Body of pancreas (tissue), 4 donors: ENCODE results near the gene RANBP3. TPM values are rescaled to one million over a fixed set of nuclear protein-coding genes. Genes with fewer than 3 reads are reported as not detected.

Experiments
- ATAC-seq: fragments of 150-250 bp; one replicate; pipeline ENCODE4 v1.9.1; 2016
- DNase-seq, 4 donors: peaks; one replicate each; pipeline ENCODE4 v3.0.0-alpha.2; 2019
- H3K27ac ChIP-seq, 4 donors: fragments of 200-600 bp; sonication (generic); 1 replicate in 3 of 4; 2 replicates in 1 of 4; pipeline versions ENCODE4 v1.5.1 to v1.6.1; 2016 to 2019; ENCODE audit warnings: mild to moderate bottlenecking in 1 of 4, mixed read lengths in 1 of 4, moderate library complexity in 1 of 4
- H3K27me3 ChIP-seq, 2 donors: fragments of 200-600 bp; sonication (generic); one replicate each; pipeline ENCODE4 v1.6.0; 2016; ENCODE audit warnings: mild to moderate bottlenecking in 1 of 2
- H3K36me3 ChIP-seq, 2 donors: fragments of 200-600 bp; sonication (generic); replicated peaks in 1 of 2; 2 replicates each; pipeline ENCODE4 v1.5.1; 2016; ENCODE audit warnings: low read depth in 2 of 2; ENCODE audit not compliant: insufficient read depth in 1 of 2
- H3K4me1 ChIP-seq: fragments of 200-600 bp; sonication (generic); one replicate; pipeline ENCODE4 v1.6.0; 2016
- H3K4me3 ChIP-seq, 2 donors: fragments of 200-600 bp; sonication (generic); 1 replicate in 1 of 2; 2 replicates in 1 of 2; pipeline ENCODE4 v1.5.1; 2016 to 2019
- H3K9me3 ChIP-seq, 3 donors: fragments of 200-600 bp; sonication (generic); 1 replicate in 2 of 3; 2 replicates in 1 of 3; pipeline ENCODE4 v1.5.1; 2016
- POLR2A ChIP-seq, 3 donors: fragments of 450-650 bp; IDR thresholded peaks; one replicate each; pipeline ENCODE4 v1.6.1; 2016; ENCODE audit warnings: antibody characterized with exemption in 3 of 3, mild to moderate bottlenecking in 2 of 3
- WGBS, 2 donors: methylation state at CpG; one replicate each; pipeline ENCODE4 v1.1.5; 2017; 5-methylcytosine and 5-hydroxymethylcytosine counted together
- intact Hi-C: fragments of 100-400 bp; cut with DNase I; formaldehyde crosslinking; loops from one replicate; pipeline ENCODE4 v1.15.1; 2023
- total RNA-seq, 2 donors: library from RNA; depleted of rRNA; stranded (reverse); fragments of >200 nt; gene quantifications; one replicate each; pipeline ENCODE4 v1.1.0, GENCODE V29; 2016
- TF ChIP-seq, protein P1 (sequence below), 7 experiments: fragments of 450-650 bp in 4 of 7; fragments of 200-600 bp in 3 of 7; sonication (generic) in 3 of 7; IDR thresholded peaks; one replicate each; pipeline ENCODE4 v1.5.1; 2016 to 2019; ENCODE audit warnings: antibody characterized with exemption in 7 of 7

Gene RANBP3
- total RNA-seq, 2 donors from 2014 or later: 62.0 to 90.0 TPM

DNA sequence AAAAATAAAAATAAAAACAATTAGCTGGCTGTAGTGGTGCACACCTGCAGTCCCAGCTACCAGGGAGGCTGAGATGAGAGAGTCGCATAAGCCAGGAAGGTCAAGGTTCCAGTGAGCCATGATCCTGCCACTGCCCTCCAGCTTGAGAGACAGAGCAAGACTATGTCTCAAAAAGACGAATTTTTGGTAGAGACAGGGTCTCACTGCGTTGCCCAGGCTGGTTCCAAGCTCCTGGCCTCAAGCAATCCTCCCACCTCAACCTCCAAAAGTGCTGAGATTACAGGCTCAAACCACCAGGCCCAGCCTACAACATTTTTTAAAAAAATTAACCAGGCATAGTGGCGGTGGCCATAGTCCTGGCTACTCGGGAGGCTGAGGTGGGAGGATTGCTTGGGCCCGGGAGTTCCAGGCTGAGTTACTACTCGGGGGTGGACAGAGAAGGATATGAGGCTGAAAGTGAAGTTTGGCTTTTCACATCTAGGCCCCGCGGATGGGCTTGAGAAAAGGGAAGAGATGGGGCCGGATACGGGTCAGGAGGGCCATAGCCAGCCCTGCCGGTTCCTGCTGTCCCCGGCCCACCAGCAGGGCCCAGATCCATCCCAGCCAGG is 84.5 kb downstream of the RANBP3 start:
- intact Hi-C loops: loop anchor here (5.0 kb wide), 1 partner anchor 86 kb away; the partner anchor contains the start of gene NRTN
- 67 to 70% methylated on average over 11 to 13 of the region's 13 CpGs for WGBS, 2 donors
- Histone ChIP-seq H3K4me3 (no peak overlapping the region), H3K4me1 (peaks cover 4% of the 10 kb centered on the region), H3K27me3 (no peaks in the 10 kb centered on the region), H3K27ac (no peak overlapping the region), H3K36me3 (peaks cover 5 to 7% of the 10 kb centered on the region in 2 donors), H3K9me3 (no peaks in the 10 kb centered on the region)
- TF ChIP-seq, protein P1, sequence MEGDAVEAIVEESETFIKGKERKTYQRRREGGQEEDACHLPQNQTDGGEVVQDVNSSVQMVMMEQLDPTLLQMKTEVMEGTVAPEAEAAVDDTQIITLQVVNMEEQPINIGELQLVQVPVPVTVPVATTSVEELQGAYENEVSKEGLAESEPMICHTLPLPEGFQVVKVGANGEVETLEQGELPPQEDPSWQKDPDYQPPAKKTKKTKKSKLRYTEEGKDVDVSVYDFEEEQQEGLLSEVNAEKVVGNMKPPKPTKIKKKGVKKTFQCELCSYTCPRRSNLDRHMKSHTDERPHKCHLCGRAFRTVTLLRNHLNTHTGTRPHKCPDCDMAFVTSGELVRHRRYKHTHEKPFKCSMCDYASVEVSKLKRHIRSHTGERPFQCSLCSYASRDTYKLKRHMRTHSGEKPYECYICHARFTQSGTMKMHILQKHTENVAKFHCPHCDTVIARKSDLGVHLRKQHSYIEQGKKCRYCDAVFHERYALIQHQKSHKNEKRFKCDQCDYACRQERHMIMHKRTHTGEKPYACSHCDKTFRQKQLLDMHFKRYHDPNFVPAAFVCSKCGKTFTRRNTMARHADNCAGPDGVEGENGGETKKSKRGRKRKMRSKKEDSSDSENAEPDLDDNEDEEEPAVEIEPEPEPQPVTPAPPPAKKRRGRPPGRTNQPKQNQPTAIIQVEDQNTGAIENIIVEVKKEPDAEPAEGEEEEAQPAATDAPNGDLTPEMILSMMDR (IDR thresholded peaks at IDR 0.05): no peak
- TF ChIP-seq POLR2A (IDR thresholded peaks at IDR 0.05): no peak
- no peak for DNase-seq
- ATAC-seq: no peak

DNA sequence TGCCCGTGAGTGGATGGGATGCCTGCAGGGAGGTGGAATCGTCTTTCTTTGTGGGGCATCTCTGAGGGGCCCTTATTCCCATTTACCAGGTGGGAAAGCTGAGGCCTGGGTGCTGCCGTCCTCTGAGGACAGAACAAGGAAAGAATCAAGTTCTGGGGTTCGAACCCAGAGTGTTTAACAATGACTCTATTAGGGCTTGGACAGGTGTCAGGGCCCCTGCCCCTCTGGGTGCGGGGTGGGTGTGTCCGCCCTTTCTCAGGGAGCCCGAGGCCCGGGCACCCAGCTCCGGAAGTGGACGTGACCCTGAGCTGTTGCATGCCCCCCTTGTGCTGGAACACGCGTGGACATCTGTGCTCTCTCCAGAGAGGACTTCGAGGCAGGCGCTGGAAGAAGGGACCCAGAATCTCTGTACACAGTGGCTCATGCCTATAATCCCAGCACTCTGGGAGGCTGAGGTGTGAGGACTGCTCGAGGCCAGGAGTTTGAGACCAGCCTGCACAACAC is 85.1 kb downstream of the RANBP3 start:
- H3K4me3 ChIP-seq: no peak overlapping the region
- H3K27ac ChIP-seq: no peak overlapping the region
- DNase-seq (no peak), ATAC-seq (no peak)
- H3K27me3 ChIP-seq: no peaks in the 10 kb centered on the region
- TF ChIP-seq, protein P1 (IDR thresholded peaks at IDR 0.05): no peak
- no peak for TF ChIP-seq POLR2A (IDR thresholded peaks at IDR 0.05)
- H3K4me1 ChIP-seq: peaks cover 4% of the 10 kb centered on the region
- WGBS, 2 donors: 45 to 67% methylated on average over 3 to 15 of the region's 15 CpGs
- peaks cover 5 to 7% of the 10 kb centered on the region in 2 donors for H3K36me3 ChIP-seq
- no peaks in the 10 kb centered on the region for H3K9me3 ChIP-seq
- intact Hi-C loops: loop anchor here (5.0 kb wide), 1 partner anchor 86 kb away; the partner anchor contains the start of gene NRTN

DNA sequence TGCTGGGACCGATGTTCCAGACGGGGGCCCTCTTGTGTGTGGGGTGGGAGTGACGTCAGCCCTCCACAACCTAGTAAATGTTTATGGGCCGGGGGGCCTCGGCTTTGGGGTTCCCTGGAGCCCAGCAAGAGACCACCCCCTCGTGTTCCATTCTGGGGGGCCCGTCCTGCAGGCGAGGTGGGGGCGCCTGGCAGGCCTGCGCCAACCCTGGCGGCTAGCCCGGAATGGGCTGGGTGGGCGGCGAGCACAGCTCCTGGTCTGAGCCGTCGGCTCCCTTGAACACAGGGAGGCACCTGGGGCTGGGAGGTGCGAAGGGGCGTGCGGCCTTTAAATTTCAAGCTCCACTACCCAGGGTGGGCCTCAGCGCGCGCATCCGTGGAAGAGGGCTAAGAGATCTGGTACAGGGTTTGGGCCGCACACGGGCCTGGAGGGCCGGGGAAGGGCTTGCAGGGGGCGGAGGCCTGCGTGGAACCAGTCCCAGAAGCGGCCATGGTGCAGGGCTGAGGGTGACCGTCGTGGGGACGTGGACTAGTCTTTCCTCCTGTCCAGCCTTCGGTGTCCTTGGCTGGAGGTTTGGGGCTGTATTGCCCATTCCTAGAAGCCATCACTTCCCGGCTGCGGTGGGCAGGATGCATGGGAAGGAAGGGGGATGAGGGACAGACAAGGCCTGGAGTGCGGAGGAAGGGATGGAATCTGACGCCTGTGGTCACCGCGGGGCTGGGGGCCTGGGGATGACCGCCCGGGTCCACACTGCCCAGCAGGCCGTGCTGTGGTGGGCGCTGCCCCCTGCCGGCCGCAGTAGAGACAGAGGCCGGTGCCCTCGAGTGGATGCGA is 85.8 kb downstream of the RANBP3 start:
- DNase-seq (peak; percentile 45 to 62 (median 50)), ATAC-seq (peak; percentile 67)
- 0 to 7% methylated on average over 1 to 48 of the region's 48 CpGs for WGBS, 2 donors
- H3K4me1 ChIP-seq: peaks cover 4% of the 10 kb centered on the region
- H3K27ac ChIP-seq: no peak overlapping the region
- peaks cover 5 to 7% of the 10 kb centered on the region in 2 donors for H3K36me3 ChIP-seq
- intact Hi-C loops: loop anchor here (5.0 kb wide), 1 partner anchor 85 kb away; the partner anchor contains the start of gene NRTN
- TF ChIP-seq, protein P1 (IDR thresholded peaks at IDR 0.05): peak; percentile 47 to 74 (median 62)
- TF ChIP-seq POLR2A (IDR thresholded peaks at IDR 0.05): peak in 1 of 3 donors; percentile 20
- no peaks in the 10 kb centered on the region for H3K9me3 ChIP-seq
- H3K27me3 ChIP-seq: no peaks in the 10 kb centered on the region
- no peak overlapping the region for H3K4me3 ChIP-seq

DNA sequence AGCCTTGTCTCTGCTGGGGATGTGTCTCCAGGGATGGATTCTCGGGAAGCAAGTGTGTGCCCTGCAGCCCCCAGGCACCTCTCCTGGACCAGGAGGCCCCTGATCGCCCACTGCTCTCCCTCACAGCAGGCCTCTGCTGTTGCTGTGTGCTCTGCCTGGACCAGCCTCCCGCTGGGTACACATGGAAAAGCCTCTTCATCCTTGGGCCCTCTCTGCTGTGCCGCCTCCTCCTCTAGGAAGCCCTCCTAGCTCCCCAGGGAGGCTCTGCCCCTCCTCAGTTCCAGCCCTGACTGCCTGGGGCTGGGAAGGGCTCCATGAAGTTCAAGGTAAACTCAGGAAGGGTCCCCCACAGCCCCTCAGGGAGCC is 86.4 kb downstream of the RANBP3 start:
- TF ChIP-seq, protein P1 (IDR thresholded peaks at IDR 0.05): no peak
- no peak for TF ChIP-seq POLR2A (IDR thresholded peaks at IDR 0.05)
- H3K4me3 ChIP-seq: no peak overlapping the region
- H3K4me1 ChIP-seq: peaks cover 4% of the 10 kb centered on the region
- H3K9me3 ChIP-seq: no peaks in the 10 kb centered on the region
- H3K27ac ChIP-seq: no peak overlapping the region
- DNase-seq: no peak
- H3K36me3 ChIP-seq: peaks cover 4 to 5% of the 10 kb centered on the region in 2 donors
- no peak for ATAC-seq
- intact Hi-C loops: loop anchor here (5.0 kb wide), 1 partner anchor 84 kb away; the partner anchor contains the start of gene NRTN
- whole genome bisulfite sequencing, 2 donors: 49 to 90% methylated on average over 3 to 4 of the region's 4 CpGs
- H3K27me3 ChIP-seq: no peaks in the 10 kb centered on the region
